Activated naive CD8-positive, alpha-beta T cell treated with anti-CD3 and anti-CD28 coated beads, Interleukin-2, amount 10 ng/mL, durations not matched to agents 7 days and 5 days (primary cell): ENCODE results near the gene PMPCA. TPM values are rescaled to one million over a fixed set of nuclear protein-coding genes. Genes with fewer than 3 reads are reported as not detected.
A peak's percentile ranks its signal among the peaks of the same experiment; 100 is the strongest.

Source experiments
- ATAC-seq: fragments of 150-1000 bp; cut with Tn5 transposase; one replicate; pipeline ENCODE4 v1.10.0; 2021; ENCODE audit warnings: low read depth, moderate library complexity
- POLR2A ChIA-PET: fragments of 350-600 bp; sonication (Branson Sonifier 250); formaldehyde crosslinking; loops from one replicate; lab custom pipeline; 2021; ENCODE audit warnings: antibody characterized with exemption; lab: Charles Lee
- DNase-seq: peaks from one replicate; pipeline ENCODE4 v3.0.0; 2021
- H3K27ac Mint-ChIP-seq: one replicate; pipeline ENCODE4 v1.8.0; 2022; ENCODE audit warnings: mild to moderate bottlenecking, mixed read lengths
- H3K27me3 Mint-ChIP-seq: one replicate; pipeline ENCODE4 v1.8.0; 2022; ENCODE audit warnings: mild to moderate bottlenecking, moderate library complexity, mixed read lengths
- H3K36me3 Mint-ChIP-seq: one replicate; pipeline ENCODE4 v1.8.0; 2021; ENCODE audit warnings: mild to moderate bottlenecking, mixed read lengths
- H3K4me1 Mint-ChIP-seq: one replicate; pipeline ENCODE4 v1.8.0; 2021; ENCODE audit warnings: mixed read lengths
- H3K4me3 Mint-ChIP-seq: one replicate; pipeline ENCODE4 v1.8.0; 2022; ENCODE audit warnings: mild to moderate bottlenecking, moderate library complexity, mixed read lengths
- H3K9me3 Mint-ChIP-seq: one replicate; pipeline ENCODE4 v1.8.0; 2021; ENCODE audit warnings: mixed read lengths
- total RNA-seq, 2 experiments: library from RNA; stranded (reverse); gene quantifications; one replicate each; pipeline ENCODE4 v1.2.3, GENCODE V29; 2021

PMPCA gene
- total RNA-seq, 2 experiments from 2014 or later: 60.6 to 65.6 TPM

- no peaks in the 10 kb centered on the region for H3K9me3 Mint-ChIP-seq
- POLR2A ChIA-PET: interaction anchor here (0.8 kb wide), 1 partner anchor 33 kb away, joined by 3 read pairs; no protein-coding TSS in a partner anchor
- H3K4me1 Mint-ChIP-seq: peaks cover 2% of the 10 kb centered on the region
- no peak overlapping the region for H3K27ac Mint-ChIP-seq
- H3K27me3 Mint-ChIP-seq: no peaks in the 10 kb centered on the region
- no peak for ATAC-seq
- no peak overlapping the region for H3K4me3 Mint-ChIP-seq
- no peak for DNase-seq
- no peaks in the 10 kb centered on the region for H3K36me3 Mint-ChIP-seq
Measured at GRCh38 chr9:136367296-136368145, 42.9 kb upstream of the PMPCA start.

GRCh38 chr9:136368190-136368589, 42.3 kb upstream of the PMPCA start:
- Mint-ChIP-seq H3K27me3 (no peaks in the 10 kb centered on the region), H3K27ac (no peak overlapping the region), H3K4me3 (no peak overlapping the region), H3K36me3 (no peaks in the 10 kb centered on the region), H3K4me1 (peaks cover 2% of the 10 kb centered on the region), H3K9me3 (no peaks in the 10 kb centered on the region)
- DNase-seq: no peak
- ATAC-seq: no peak
- POLR2A ChIA-PET: no interaction called here

DNA sequence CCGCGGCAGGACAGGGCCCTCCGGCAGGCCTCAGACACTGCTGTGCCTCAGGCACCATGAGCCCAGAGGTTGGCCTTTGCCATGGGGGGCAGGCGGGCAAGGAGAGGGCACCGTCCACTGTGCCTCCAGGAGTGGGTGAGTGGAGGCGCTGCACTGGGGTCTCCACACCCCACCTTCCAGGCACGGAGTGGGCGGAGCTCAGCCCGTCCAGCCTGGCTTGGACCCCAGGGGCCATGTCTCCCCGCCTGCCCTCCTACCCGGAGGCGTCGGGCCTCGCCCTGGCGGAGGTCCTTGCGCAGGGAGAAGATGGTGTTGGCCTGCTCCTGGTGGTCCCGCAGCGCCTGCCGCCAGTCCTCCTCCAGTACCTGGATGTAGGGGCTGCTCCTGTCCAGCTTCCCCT, 40.4 kb upstream of the PMPCA start:
- POLR2A ChIA-PET: no interaction called here
- ATAC-seq: no peak
- no peak overlapping the region for H3K27ac Mint-ChIP-seq
- H3K36me3 Mint-ChIP-seq: peaks cover 1% of the 10 kb centered on the region
- no peak overlapping the region for H3K4me3 Mint-ChIP-seq
- peaks cover 2% of the 10 kb centered on the region for H3K4me1 Mint-ChIP-seq
- H3K9me3 Mint-ChIP-seq: no peaks in the 10 kb centered on the region
- DNase-seq: no peak
- H3K27me3 Mint-ChIP-seq: no peaks in the 10 kb centered on the region

GRCh38 chr9:136370687-136371532, 39.5 kb upstream of the PMPCA start:
- peaks cover 1% of the 10 kb centered on the region for H3K36me3 Mint-ChIP-seq
- DNase-seq (no peak), ATAC-seq (no peak)
- H3K27me3 Mint-ChIP-seq: no peaks in the 10 kb centered on the region
- H3K4me1 Mint-ChIP-seq: peaks cover 2% of the 10 kb centered on the region
- no peaks in the 10 kb centered on the region for H3K9me3 Mint-ChIP-seq
- POLR2A ChIA-PET: interaction anchor here (0.5 kb wide), 1 partner anchor 56 kb away, joined by 3 read pairs; no protein-coding TSS in a partner anchor
- H3K27ac Mint-ChIP-seq: no peak overlapping the region
- no peak overlapping the region for H3K4me3 Mint-ChIP-seq

DNA sequence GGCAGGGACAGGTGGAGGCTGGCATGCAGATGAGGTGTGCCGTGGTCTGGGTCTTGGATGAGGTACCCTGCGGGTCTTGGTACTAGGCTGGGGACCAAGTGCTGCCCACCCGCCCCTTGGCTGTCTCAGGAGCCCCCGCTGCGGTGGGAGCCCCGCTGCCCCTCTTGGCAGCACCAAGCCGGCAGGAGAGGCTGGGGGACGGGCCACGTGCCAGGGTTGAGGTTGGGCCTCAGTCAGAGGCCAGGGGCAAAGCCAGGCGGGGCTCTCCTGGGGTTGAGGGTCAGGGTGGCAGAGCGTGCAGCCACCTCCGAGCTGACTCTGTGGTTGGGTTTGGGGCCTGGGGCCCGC, 39.0 kb upstream of the PMPCA start:
- POLR2A ChIA-PET: interaction anchor here (0.5 kb wide), 1 partner anchor 56 kb away, joined by 3 read pairs; no protein-coding TSS in a partner anchor

GRCh38 chr9:136372006-136372405, 38.5 kb upstream of the PMPCA start:
- POLR2A ChIA-PET: no interaction called here
- no peak overlapping the region for H3K4me3 Mint-ChIP-seq
- H3K27ac Mint-ChIP-seq: no peak overlapping the region
- ATAC-seq (no peak), DNase-seq (no peak)
- H3K4me1 Mint-ChIP-seq: peaks cover 2% of the 10 kb centered on the region
- H3K9me3 Mint-ChIP-seq: no peaks in the 10 kb centered on the region
- peaks cover 1% of the 10 kb centered on the region for H3K36me3 Mint-ChIP-seq
- no peaks in the 10 kb centered on the region for H3K27me3 Mint-ChIP-seq

More for the DNA sequence above, 39.0 kb upstream of the PMPCA start:
- peaks cover 2% of the 10 kb centered on the region for H3K4me1 Mint-ChIP-seq
- no peak overlapping the region for H3K4me3 Mint-ChIP-seq
- ATAC-seq (no peak), DNase-seq (no peak)
- H3K9me3 Mint-ChIP-seq: no peaks in the 10 kb centered on the region
- peaks cover 1% of the 10 kb centered on the region for H3K36me3 Mint-ChIP-seq
- no peak overlapping the region for H3K27ac Mint-ChIP-seq
- H3K27me3 Mint-ChIP-seq: no peaks in the 10 kb centered on the region

DNA sequence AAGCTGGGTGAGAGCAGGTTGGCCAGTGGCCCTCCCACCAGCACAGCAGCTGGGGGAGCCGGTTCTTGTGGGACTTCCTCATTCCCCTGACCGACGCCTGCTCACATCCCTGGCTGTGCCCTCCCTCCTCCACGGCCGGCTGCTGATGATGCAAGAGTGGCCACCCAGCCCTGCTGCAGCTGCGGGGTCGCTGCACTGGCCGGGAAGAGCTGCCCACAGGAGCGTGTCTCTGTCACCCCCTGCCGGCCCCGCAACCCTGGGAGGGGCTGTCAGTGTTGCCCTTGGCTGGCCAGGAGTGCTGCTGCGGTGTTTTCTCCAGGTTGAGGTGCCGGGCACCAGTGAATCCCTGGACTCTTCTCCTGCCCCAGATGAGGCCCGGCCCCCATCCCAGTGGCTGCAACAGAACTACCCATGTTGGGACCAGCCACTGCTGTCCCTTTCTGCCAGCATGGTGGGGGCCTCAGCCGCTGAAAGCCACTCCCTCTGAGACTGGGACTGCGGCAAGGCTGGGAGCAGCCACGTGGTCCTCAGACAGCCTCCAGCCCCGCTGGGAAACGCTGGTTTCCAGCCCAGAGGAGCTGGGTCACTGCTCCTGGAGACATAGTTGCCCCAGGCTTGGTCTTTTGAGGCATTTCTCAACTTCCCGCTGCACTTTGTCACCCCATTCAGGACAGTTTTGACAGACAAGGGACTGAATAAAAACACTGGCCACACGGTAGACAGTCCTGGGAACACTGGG, 37.7 kb upstream of the PMPCA start:
- H3K27me3 Mint-ChIP-seq: no peaks in the 10 kb centered on the region
- ATAC-seq: no peak
- no peaks in the 10 kb centered on the region for H3K9me3 Mint-ChIP-seq
- POLR2A ChIA-PET: no interaction called here
- peaks cover 2% of the 10 kb centered on the region for H3K4me1 Mint-ChIP-seq
- H3K27ac Mint-ChIP-seq: no peak overlapping the region
- H3K36me3 Mint-ChIP-seq: peaks cover 1% of the 10 kb centered on the region
- H3K4me3 Mint-ChIP-seq: peak overlapping the region; percentile 13
- no peak for DNase-seq

DNA sequence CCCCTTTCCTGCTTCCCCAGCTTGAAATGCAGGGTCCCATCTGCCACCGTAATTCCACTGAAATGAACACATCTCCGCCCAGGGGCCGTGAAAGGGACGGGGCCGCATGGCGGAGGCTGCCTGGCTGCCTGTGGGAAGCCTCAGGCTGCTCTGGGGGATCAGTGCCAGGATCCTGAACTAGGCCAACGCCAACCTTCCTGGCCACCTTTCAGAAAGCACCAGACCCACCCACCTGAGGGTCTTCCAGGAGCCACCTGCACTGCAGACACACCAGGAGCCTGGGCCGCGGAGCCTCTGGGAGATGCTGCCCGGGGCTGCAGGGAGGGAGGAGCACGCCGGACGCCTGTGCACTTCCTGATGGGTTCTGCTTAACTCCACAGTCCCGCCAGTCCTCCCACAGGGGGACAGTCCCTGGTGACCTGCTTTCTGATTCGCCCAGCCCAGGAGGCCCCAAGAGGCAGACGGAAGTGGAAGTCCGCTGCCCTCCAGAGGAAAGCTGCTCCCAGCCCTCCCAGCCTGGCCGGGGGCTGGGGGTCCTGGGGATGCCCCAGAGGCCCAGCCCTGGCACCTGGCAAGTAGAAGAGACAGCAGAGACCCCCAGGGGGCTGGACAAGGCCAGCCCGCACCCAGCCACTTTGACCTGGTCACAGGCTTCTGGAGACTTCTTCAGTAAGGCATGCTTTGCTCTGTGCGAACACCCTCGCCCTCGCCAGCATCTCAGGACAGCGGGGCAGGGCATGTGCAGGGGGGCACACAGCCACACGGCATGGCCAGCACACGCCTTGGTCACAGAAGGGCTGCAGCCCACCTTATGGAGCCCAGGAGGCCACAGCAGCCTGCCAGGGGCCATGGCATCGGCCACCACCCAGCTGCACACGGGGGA, 36.9 kb upstream of the PMPCA start, which contains the start of gene CARD9:
Gene CARD9, minus strand, starts transcription at position 370 of the 883 bp plus-strand sequence. CDS start 1,591 bp downstream, outside the sequence.
- Mint-ChIP-seq H3K9me3 (no peaks in the 10 kb centered on the region), H3K27me3 (no peaks in the 10 kb centered on the region), H3K27ac (no peak within 1 kb of the TSS), H3K4me1 (peaks cover 2% of the 10 kb centered on the region), H3K36me3 (peaks cover 1% of the 10 kb centered on the region), H3K4me3 (peak within 1 kb of the TSS; percentile 13)
- ATAC-seq (no peak), DNase-seq (no peak)
- POLR2A ChIA-PET: no interaction called here

- no peak for DNase-seq
- no peak overlapping the region for H3K4me3 Mint-ChIP-seq
- no peaks in the 10 kb centered on the region for H3K9me3 Mint-ChIP-seq
- no peak for ATAC-seq
- H3K27me3 Mint-ChIP-seq: no peaks in the 10 kb centered on the region
- H3K4me1 Mint-ChIP-seq: peaks cover 2% of the 10 kb centered on the region
- POLR2A ChIA-PET: interaction anchor here (1.1 kb wide), 1 partner anchor 23 kb away, joined by 3 read pairs; no protein-coding TSS in a partner anchor
- H3K36me3 Mint-ChIP-seq: peaks cover 1% of the 10 kb centered on the region
- H3K27ac Mint-ChIP-seq: no peak overlapping the region
Measured at GRCh38 chr9:136374183-136374575, 36.3 kb upstream of the PMPCA start.

GRCh38 chr9:136375096-136375495, 35.4 kb upstream of the PMPCA start:
- peaks cover 2% of the 10 kb centered on the region for H3K4me1 Mint-ChIP-seq
- POLR2A ChIA-PET: interaction anchor here (1.1 to 1.2 kb wide), 2 partner anchors 12 to 22 kb away, joined by 3 read pairs; no protein-coding TSS in a partner anchor

GRCh38 chr9:136376457-136376856, 34.0 kb upstream of the PMPCA start:
- POLR2A ChIA-PET: no interaction called here
- Mint-ChIP-seq H3K36me3 (peaks cover 1% of the 10 kb centered on the region), H3K4me1 (peaks cover 2% of the 10 kb centered on the region), H3K9me3 (no peaks in the 10 kb centered on the region), H3K27me3 (no peaks in the 10 kb centered on the region), H3K4me3 (no peak overlapping the region), H3K27ac (no peak overlapping the region)
- ATAC-seq: no peak
- no peak for DNase-seq

More at GRCh38 chr9:136375096-136375495, 35.4 kb upstream of the PMPCA start:
- H3K9me3 Mint-ChIP-seq: no peaks in the 10 kb centered on the region
- peaks cover 1% of the 10 kb centered on the region for H3K36me3 Mint-ChIP-seq
- DNase-seq (no peak), ATAC-seq (no peak)
- no peak overlapping the region for H3K4me3 Mint-ChIP-seq
- no peak overlapping the region for H3K27ac Mint-ChIP-seq
- H3K27me3 Mint-ChIP-seq: no peaks in the 10 kb centered on the region
